BJ (cell line): ENCODE data around the gene LYVE1. TPM values are rescaled to one million over a fixed set of nuclear protein-coding genes. Genes with fewer than 3 reads are reported as not detected.

Experiments used
- CTCF ChIA-PET: fragments of 350-600 bp; formaldehyde crosslinking; extraction: SDS; loops from one replicate; lab custom pipeline; 2021; ENCODE audit warnings: antibody characterized with exemption, inconsistent platforms; lab: Yijun Ruan, JAX
- POLR2A ChIA-PET: fragments of 300-600 bp; sonication (Branson Sonifier 250); formaldehyde crosslinking; extraction: SDS; loops from one replicate; lab custom pipeline; 2021; ENCODE audit warnings: antibody characterized with exemption; lab: Charles Lee
- DNase-seq: peaks from one replicate; pipeline ENCODE4 v3.0.0-alpha.2; 2011; ENCODE audit warnings: low read depth
- H3K27me3 ChIP-seq: 2 replicates; pipeline ENCODE4 v1.6.0; 2011; ENCODE audit warnings: low read length; ENCODE audit not compliant: control insufficient read depth, insufficient read depth
- H3K36me3 ChIP-seq: 2 replicates; pipeline ENCODE4 v1.5.1; 2011; ENCODE audit warnings: low read length; ENCODE audit not compliant: control insufficient read depth, insufficient read depth
- H3K4me3 ChIP-seq: 2 replicates; pipeline ENCODE4 v1.5.1; 2011; ENCODE audit warnings: low read depth, mild to moderate bottlenecking, control low read depth, low read length
- CTCF ChIP-seq: IDR thresholded peaks from 2 replicates; pipeline ENCODE4 v1.5.1; 2011; ENCODE audit warnings: low read depth, mild to moderate bottlenecking, control low read depth, inconsistent platforms, low read length, moderate library complexity; ENCODE audit not compliant: insufficient read depth
- polyA plus RNA-seq: library from polyadenylated mRNA; depleted of rRNA; stranded (reverse); fragments of >200 nt; gene quantifications from 2 replicates; pipeline ENCODE4 v1.2.3, GENCODE V29; 2011

The LYVE1 gene
- polyA plus RNA-seq, 1 experiment, result 0.15 TPM

DNA sequence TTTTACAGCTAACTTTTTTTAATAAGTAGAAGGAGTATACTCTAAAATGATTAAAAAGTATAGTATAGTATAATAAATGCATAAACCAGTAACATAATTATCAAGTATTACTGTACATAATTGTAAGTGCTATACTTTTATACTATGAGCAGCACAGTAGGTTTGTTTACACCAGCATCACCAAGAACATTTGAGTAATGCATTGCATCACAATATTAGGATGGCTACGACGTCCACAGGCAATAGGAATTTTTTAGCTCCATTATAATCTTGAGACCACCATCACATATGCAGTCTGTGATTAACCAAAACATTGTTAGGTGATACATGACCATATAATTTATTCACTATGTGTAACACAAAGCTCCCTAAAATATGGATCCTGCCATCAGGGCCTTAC lies 47.9 kb downstream of the LYVE1 start:
- no peak overlapping the region for H3K4me3 ChIP-seq
- ChIA-PET CTCF (interaction anchor here (1.8 kb wide), 1 partner anchor 20 kb away, joined by 4 read pairs; the partner anchor contains the start of gene RNF141), POLR2A (no interaction called here)
- DNase-seq, result no peak
- H3K27me3 ChIP-seq, result no peaks in the 10 kb centered on the region
- peaks cover 4% of the 10 kb centered on the region for H3K36me3 ChIP-seq
- TF ChIP-seq CTCF, result no peak

DNA sequence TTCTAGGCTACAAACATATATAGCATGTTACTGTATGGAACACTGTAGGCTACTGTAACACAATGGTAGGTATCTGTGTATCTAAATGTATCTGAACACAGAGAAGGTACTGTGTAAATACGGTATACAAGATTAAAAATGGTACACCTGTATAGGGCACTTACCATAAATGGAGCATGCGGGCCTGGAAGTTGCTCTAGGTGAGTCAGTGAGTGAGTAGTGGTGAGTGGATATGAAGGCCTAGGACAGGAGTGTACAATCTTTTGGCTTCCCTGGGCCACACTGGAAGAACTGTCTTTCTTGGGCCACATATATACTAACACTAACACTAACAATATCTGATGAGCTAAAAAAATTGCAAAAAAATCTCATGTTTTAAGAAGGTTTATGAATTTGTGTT lies 48.8 kb downstream of the LYVE1 start:
- peaks cover 4% of the 10 kb centered on the region for H3K36me3 ChIP-seq
- ChIA-PET POLR2A (no interaction called here), CTCF (interaction anchor here (1.1 to 2.1 kb wide), 3 partner anchors 14 to 132 kb away, joined by 3 to 5 read pairs (median 4); partner anchors contain the start of gene RNF141)
- DNase-seq, result no peak
- H3K4me3 ChIP-seq, result no peak overlapping the region
- no peaks in the 10 kb centered on the region for H3K27me3 ChIP-seq
- no peak for TF ChIP-seq CTCF

DNA sequence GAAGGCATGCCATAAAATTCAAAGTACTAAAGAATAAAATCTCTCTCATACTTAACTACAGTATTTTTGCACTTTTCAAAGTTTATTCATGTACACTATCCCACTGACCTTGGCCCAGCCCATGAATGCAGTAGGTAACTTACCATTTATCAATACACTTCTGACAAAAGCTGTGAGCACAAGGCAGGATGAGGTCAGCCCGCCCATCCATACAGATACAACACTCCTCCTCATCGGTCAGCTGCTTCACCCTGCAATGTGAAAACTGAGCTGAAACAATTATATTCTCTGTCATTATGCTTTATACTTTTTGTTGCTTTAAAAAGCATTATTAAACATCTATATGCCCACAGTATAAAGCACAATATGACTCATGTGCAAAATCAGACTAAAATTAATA lies 49.6 kb downstream of the LYVE1 start:
- H3K36me3 ChIP-seq, result peaks cover 4% of the 10 kb centered on the region
- H3K27me3 ChIP-seq, result no peaks in the 10 kb centered on the region
- no peak for TF ChIP-seq CTCF
- CTCF ChIA-PET, result interaction anchor here (0.6 to 2.1 kb wide), 6 partner anchors 14 to 136 kb away, joined by 3 to 5 read pairs (median 3); no protein-coding TSS in a partner anchor
- no peak for DNase-seq
- POLR2A ChIA-PET, result no interaction called here
- no peak overlapping the region for H3K4me3 ChIP-seq

DNA sequence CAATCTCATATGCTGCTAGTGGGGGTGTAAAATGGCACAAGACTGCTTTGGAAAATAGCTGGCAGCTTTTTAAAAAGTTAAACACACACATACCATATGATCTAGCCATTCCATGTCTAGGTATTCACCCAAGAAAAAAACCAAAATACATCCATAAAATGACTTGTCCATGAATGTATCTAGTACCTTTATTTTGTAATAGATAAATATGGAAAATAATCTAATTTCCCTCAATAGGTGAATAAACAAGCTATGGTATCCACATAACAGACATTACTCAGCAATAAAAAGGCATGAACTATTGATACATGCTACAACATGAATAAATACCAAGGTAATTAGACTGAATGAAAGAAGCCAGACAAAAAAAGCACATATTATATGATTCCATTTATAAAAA lies 50.3 kb downstream of the LYVE1 start:
- no peak for TF ChIP-seq CTCF
- CTCF ChIA-PET, result interaction anchor here (0.8 to 2.1 kb wide), 4 partner anchors 15 to 137 kb away, joined by 3 to 5 read pairs (median 4); no protein-coding TSS in a partner anchor
- Histone ChIP-seq H3K36me3 (peaks cover 4% of the 10 kb centered on the region), H3K4me3 (no peak overlapping the region), H3K27me3 (no peaks in the 10 kb centered on the region)
- DNase-seq, result no peak
- POLR2A ChIA-PET, result no interaction called here

DNA sequence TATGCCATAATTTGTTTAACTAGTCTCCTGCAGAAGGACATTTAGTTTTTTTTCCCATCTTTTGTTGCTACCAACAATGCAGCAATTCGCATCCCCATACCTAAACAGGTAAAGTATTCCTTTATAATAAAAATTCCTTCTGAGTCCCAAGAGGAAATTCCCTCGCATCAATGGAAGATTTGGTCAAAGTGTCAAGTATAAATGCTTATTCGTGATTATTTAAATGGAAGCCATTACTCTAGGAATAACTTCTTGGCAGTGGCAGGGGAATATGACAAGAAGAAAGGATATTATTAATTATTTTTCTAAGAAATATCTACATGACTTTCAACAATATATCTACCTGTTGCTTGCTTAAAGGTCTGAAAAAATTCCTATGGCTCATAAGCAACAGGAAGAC lies 53.0 kb downstream of the LYVE1 start:
- ChIA-PET POLR2A (no interaction called here), CTCF (interaction anchor here (1.3 kb wide), 1 partner anchor 129 kb away, joined by 3 read pairs; no protein-coding TSS in a partner anchor)
- H3K27me3 ChIP-seq, result no peaks in the 10 kb centered on the region
- DNase-seq, result no peak
- TF ChIP-seq CTCF, result no peak
- no peak overlapping the region for H3K4me3 ChIP-seq
- H3K36me3 ChIP-seq, result peaks cover 3% of the 10 kb centered on the region; the same call in 1 of the 2 replicates
